Measurements from ENCODE around the gene TUBB2A.

GRCh38 chr6:3205913-3206312 is 48.6 kb upstream of the TUBB2A start:
- no peak for TF ChIP-seq CTCF (IDR thresholded peaks at IDR 0.05; ENCODE audit: insufficient read depth, low read length, poor library complexity, severe bottlenecking)
- TF ChIP-seq EZH2phosphoT487 (conservative IDR thresholded peaks at IDR 0.05; ENCODE audit: low read length): no peak

All from SU-DHL-6 (cell line).